GM21717 (cell line): Measurements from ENCODE around the gene CREB1.

ENCODE experiments used
- ATAC-seq: cut with Tn5 transposase; IDR thresholded peaks from one replicate; pipeline ENCODE4 v1.9.1; 2021; ENCODE audit warnings: mild to moderate bottlenecking, moderate library complexity; ENCODE audit not compliant: unreplicated experiment

The CREB1 gene

DNA sequence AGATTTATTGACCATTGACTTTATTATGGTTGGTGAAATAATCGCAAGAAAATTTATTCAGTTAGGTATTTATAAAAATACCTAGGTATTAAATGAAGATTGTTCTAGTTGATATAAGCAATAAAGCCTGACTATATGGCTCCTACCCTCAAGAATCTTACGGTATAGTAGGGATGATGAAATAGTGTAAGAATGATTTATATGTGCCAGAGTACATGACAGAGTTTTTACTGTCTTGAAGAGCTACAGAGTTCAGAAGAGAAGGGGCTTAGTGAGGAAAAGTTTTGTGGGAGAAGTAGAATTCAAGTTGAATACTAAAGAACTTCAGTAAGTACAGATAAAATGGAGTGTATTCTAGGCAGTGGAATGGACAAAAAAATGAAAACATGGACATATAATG, 9.7 kb downstream of the CREB1 start:
- no peak for ATAC-seq

- no peak for ATAC-seq
Observed at GRCh38 chr2:207540431-207540830, 10.7 kb downstream of the CREB1 start.

DNA sequence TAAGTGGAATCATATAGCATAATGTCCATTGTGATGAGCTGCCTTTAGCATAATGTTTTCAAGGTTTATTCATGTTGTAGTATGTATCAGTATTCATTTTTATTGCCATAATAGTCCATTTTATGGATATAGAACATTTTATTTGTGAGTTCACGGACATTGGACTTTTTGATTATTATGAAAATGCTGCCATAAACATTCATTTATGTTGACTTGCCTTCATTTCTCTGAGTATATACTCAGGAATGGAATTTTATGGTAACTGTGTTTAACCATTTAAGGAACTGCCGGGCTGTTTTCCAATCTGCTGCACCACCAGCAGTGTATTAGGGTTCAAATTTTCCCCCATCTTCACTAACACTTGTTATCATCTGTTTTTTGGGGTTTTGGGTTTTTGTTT, 12.2 kb downstream of the CREB1 start:
- ATAC-seq = no peak

DNA sequence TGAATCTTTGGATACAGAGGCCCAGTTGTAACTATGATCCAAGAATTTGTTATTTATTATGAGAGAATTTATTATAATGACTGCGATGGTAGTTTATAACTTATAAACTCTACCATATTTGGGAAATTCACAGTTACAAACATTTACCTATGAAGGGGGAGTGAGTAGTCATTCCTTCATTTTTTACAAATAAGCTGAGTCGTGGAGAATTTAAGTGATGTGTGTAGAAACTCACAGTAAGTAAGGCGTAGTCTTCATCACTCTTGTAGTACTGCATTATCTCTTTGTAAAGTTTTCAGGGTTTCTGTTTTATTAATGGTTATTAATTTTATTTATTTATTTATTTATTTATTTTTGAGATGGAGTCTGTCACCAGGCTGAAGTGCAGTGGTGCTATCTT, 13.5 kb downstream of the CREB1 start:
- no peak for ATAC-seq

DNA sequence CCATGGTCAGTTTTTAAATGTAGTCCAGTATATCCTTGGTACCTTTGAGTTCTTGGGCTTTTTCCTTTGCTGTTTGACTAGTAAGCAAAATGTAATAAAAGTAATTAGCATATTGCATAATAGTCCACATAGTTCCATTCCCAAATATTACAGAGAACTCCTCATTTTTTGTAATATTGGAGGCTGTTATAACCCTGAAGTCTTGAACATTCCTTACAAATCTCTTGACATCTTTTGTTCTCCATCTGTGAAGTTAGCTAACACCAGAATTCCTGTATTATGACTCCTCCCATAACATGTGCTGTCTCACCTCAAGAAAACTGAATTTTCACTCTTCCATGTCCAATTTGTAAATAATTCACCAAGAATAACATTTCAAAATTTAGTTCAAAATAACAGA, 17.1 kb downstream of the CREB1 start:
- no peak for ATAC-seq

- no peak for ATAC-seq
Observed at GRCh38 chr2:207549145-207549544, 19.4 kb downstream of the CREB1 start.

DNA sequence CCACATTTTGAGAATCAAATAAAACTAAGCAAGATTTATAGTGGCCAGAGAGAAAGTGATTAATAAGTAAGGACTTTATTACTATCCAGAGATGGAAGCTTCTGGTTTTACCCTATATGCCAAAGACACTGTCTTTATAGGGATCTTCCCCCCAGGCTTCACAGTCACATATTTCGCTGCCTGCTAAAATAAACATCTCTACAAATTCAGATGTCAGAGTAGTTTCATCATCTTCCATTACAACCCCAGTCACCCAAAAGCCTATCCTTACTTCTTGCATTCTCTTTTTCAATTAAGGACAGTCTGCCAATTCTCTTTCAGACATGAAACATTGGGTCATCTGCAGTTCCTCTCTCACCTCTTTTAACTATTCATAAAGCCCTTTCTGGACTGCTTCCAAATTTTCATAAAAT, 28.3 kb downstream of the CREB1 start:
- ATAC-seq = no peak

GRCh38 chr2:207561386-207562080, 31.8 kb downstream of the CREB1 start:
- no peak for ATAC-seq

- no peak for ATAC-seq
Observed at GRCh38 chr2:207565736-207566500, 36.2 kb downstream of the CREB1 start.

GRCh38 chr2:207567671-207568070, 37.9 kb downstream of the CREB1 start:
- no peak for ATAC-seq

- no peak for ATAC-seq
Observed at GRCh38 chr2:207571370-207571769, 41.6 kb downstream of the CREB1 start.

DNA sequence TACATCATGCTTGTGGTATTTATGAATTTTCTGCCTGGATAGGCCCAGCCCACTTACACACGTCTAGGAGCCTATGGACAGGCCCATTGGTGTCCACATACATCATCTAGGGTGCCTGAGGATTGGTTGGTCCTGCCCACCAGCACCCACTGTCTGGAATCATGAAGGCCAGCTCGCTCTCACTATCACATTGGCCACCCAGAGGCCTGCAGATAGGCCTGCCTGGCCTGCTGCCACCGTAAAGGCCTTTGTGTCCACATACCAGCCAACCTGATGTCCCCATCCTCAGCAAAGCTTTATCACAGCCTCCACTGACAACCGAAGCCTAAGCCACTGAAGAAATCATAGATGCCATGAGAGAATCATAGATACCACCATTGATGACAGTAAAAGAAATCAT, 55.2 kb downstream of the CREB1 start:
- ATAC-seq = no peak

GRCh38 chr2:207587305-207587704, 57.5 kb downstream of the CREB1 start:
- ATAC-seq = no peak

- ATAC-seq = no peak
Observed at GRCh38 chr2:207589143-207589542, 59.4 kb downstream of the CREB1 start.

GRCh38 chr2:207593277-207593676, 63.5 kb downstream of the CREB1 start:
- no peak for ATAC-seq

- no peak for ATAC-seq
Observed at GRCh38 chr2:207594264-207594663, 64.5 kb downstream of the CREB1 start.

DNA sequence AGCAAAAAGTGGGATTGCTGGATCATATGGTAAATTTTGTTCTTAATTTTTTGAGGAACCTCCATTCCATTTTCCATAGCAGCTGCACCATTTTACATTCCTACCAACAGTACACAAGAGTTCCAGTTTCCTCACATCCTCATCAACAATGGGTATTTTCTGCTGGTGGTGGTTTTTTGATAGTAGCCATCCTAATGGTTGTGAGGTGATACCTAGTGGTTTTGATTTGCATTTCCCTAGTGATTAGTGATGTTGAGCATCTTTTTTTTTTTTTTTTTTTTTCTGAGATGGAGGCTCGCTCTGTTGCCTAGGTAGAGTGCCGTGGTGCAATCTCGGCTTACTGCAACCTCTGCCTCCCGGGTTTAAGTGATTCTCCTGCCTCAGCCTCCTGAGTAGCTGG, 65.0 kb downstream of the CREB1 start:
- ATAC-seq = no peak

- ATAC-seq = no peak
Observed at GRCh38 chr2:207599636-207600035, 69.9 kb downstream of the CREB1 start.

- ATAC-seq = no peak
Observed at GRCh38 chr2:207600231-207600630, 70.5 kb downstream of the CREB1 start.

- ATAC-seq = no peak
Observed at GRCh38 chr2:207601774-207602173, 72.0 kb downstream of the CREB1 start.

- ATAC-seq = no peak
Observed at GRCh38 chr2:207603486-207603885, 73.7 kb downstream of the CREB1 start.

DNA sequence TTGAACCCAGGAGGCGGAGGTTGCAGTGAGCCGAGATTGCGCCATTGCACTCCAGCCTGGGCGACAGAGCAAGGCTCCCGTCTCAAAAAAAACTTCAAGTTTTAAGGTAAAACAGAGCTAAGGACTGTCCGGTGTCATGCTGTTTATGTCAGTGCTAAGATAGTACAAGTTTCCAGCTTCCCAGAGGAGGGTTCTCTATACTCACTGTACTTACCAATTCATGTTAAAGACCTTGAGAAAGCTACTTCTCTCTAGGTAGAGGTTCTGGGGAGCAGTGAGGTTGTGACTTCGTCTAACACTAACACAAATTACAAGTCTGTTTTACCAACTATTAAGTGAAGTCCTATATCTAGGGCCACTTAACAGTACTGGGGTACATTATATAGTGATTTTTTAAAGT, 76.6 kb downstream of the CREB1 start:
- ATAC-seq = no peak

GRCh38 chr2:207606829-207607228, 77.1 kb downstream of the CREB1 start:
- no peak for ATAC-seq
